Fibroblast of the aortic adventitia (primary cell): ENCODE data around the gene USP15. TPM values are rescaled to one million over a fixed set of nuclear protein-coding genes. Genes with fewer than 3 reads are reported as not detected.
A peak's percentile ranks its signal among the peaks of the same experiment; 100 is the strongest.
"Not testable (repeated sequence)": the region's sequence is repeated elsewhere in the genome, so short reads cannot be mapped to it uniquely, and the experiment has no call there.

Experiments used
- DNase-seq: peaks from one replicate; pipeline ENCODE4 v3.0.0-alpha.2; 2010; ENCODE audit warnings: low read depth
- H3K4me3 ChIP-seq: 2 replicates; pipeline ENCODE4 v1.5.1; 2011; ENCODE audit warnings: low read depth, mild to moderate bottlenecking, control low read depth, low read length, moderate library complexity
- total RNA-seq: library from RNA; depleted of rRNA; stranded (reverse); fragments of >200 nt; gene quantifications from 2 replicates; pipeline ENCODE4 v1.2.3, GENCODE V29; 2012; ENCODE audit warnings: low replicate concordance
- TF ChIP-seq, protein P1 (sequence below): IDR thresholded peaks from 2 replicates; pipeline ENCODE4 v1.5.1; 2011; ENCODE audit warnings: mild to moderate bottlenecking, low read length, control low read depth, inconsistent platforms; ENCODE audit not compliant: insufficient read depth

Gene USP15
- total RNA-seq, 1 donor: 65.7 TPM

DNA sequence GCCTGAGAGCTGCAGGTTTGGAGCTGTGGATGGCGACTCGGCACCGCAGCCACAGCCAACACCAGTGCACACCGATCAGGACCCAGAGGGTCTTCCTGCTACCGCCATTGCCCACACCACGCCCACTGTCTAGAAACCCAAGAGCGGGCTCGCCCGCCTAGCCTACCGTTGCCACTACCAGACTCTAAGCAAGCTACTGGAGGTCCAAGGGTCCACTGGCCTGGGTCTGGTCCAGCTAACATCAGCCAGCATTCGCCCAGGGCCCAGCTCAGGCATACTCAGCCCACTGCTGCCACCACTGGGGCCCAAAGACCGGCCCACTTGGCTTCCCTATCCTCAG lies 175.9 kb downstream of the USP15 start:
- TF ChIP-seq, protein P1, sequence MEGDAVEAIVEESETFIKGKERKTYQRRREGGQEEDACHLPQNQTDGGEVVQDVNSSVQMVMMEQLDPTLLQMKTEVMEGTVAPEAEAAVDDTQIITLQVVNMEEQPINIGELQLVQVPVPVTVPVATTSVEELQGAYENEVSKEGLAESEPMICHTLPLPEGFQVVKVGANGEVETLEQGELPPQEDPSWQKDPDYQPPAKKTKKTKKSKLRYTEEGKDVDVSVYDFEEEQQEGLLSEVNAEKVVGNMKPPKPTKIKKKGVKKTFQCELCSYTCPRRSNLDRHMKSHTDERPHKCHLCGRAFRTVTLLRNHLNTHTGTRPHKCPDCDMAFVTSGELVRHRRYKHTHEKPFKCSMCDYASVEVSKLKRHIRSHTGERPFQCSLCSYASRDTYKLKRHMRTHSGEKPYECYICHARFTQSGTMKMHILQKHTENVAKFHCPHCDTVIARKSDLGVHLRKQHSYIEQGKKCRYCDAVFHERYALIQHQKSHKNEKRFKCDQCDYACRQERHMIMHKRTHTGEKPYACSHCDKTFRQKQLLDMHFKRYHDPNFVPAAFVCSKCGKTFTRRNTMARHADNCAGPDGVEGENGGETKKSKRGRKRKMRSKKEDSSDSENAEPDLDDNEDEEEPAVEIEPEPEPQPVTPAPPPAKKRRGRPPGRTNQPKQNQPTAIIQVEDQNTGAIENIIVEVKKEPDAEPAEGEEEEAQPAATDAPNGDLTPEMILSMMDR: no peak
- H3K4me3 ChIP-seq: no peak overlapping the region
- DNase-seq: no peak

DNA sequence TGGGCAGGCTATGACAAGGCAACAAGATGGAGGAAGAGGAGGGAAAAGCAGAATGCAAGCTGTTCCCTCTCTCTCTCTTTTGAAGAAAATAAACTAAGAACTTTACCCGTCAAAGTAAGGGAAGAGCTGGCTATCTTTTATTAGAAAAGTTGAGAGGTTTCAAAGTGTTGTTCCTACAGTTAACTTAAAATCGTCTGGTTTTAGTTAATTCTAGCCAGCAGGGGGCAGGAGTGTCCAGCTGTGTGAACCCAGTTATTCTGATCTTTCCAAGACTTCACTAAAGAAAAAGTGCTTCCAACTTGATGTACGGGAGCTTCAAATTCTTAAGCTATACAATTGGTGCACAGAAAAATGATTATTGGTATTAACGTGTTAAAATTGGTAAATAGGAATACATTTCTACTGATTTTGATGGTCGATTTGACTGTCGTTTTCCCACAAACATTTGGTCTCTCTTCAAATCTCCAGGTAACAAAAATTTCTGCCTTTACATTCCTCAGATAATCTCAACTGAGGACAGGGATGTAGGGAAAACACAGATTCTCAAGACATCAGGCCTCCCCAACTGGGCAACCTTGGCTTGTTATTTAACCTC lies 178.0 kb downstream of the USP15 start:
- H3K4me3 ChIP-seq: no peak overlapping the region
- TF ChIP-seq, protein P1: peak; percentile 62
- DNase-seq: peak; percentile 76

DNA sequence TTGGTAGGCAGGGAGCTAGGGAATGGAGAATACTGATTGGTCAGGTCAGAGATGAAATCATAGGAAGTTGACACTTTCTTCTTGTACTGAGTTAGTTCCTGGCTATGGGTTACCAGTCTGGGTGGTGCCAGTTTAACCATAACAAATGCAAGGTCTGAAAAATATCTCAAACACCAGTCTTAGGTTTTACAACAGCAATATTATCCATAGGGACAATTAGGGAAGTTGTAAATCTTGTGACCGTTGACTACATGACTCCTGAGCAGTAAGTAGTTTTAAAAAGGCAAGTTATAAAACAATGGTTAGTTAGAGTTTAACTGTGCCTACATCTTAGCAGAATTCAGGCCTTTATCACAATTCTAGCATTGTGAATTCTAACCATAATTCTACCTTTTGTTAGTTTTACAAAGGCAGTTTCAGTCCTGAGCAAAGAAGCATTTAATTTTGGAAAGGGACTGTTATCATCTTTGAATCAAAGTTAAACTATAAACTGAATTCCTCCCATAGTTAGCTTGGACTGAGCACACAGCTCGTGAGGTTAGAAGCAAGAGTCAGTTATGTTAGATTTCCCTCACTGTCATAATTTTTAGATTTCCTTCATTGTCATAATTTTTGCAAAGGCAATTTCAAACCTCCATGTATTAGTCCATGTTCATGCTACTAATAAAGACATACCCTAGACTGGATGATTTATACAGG lies 186.7 kb downstream of the USP15 start:
- H3K4me3 ChIP-seq: no peak overlapping the region
- TF ChIP-seq, protein P1: no peak
- DNase-seq: no peak

DNA sequence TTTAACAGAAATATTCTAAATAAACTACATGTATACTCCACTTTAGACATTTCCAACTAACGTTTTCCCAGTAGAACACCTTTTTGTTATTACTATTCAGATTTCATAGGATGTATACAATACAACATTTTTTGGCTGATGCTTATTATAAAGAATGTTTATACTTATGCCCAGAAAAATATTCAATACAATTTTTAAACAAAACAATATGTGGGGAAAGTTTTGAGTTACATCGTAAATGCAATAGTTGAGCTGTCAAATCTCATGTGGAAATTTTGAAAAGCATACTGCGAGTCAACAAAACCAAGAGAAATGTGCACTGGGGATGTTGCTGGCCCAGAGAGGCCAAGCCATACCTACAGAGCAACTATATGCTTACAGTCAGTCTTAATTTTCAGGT lies 188.2 kb downstream of the USP15 start:
- no peak for DNase-seq
- TF ChIP-seq, protein P1: no peak
- H3K4me3 ChIP-seq: no peak overlapping the region

DNA sequence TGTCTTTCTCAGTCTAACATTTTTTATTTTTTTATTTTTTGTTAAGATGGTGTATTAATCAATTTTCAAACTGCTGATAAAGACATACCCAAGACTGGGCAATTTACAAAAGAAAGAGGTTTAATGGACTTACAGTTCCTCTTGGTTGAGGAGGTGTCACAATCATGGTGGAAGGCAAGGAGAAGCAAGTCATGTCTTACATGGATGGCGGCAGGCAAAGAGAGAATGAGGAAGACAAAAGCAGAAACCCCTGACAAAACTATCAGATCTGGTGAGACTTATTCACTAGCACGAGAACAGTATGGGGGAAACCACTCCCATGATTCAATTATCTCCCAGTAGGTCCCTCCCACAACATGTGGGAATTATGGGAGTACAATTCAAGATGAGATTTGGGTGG lies 195.2 kb downstream of the USP15 start:
- not testable (repeated sequence) for DNase-seq, H3K4me3 ChIP-seq

DNA sequence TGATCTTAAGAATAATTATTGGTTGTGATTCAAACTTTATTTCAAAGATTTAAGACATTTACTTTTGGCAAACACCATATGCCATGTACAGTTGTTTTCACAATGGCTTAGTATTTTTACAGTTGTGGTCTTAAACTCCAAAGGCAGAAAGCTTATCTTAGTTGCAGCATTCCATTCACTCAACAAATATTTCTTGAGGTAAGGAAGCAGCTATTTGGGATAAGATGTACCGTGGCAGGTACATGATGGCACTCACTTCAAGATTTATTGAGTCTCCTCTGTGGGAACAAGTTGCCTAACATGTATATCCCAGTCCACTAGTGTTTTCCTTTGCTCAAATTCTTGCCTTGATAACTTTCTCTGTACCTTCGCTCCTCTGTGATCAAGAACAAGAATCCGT lies 198.4 kb downstream of the USP15 start:
- DNase-seq: no peak
- TF ChIP-seq, protein P1: no peak

DNA sequence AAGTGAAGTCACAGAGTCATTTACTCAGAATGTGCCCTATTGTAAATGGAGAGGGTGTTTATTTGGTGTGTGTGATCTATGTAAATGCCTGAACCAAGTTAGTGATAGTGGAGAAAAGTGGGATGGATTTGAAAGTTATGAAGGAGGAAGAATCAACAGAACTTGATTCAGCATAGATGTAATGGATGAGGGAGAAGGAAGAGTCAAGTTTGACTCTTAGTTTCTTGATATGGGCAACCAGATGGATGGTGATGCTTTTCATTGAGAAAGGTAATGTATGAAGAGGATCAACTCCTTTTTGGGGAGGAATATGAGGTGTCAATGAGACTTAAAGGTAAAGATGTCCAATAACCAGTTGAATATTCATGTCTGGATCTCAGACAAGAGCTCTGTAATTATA lies 199.8 kb downstream of the USP15 start:
- no peak for DNase-seq
- no peak overlapping the region for H3K4me3 ChIP-seq
- TF ChIP-seq, protein P1: no peak

More for the DNA sequence above, 198.4 kb downstream of the USP15 start:
- no peak overlapping the region for H3K4me3 ChIP-seq

DNA sequence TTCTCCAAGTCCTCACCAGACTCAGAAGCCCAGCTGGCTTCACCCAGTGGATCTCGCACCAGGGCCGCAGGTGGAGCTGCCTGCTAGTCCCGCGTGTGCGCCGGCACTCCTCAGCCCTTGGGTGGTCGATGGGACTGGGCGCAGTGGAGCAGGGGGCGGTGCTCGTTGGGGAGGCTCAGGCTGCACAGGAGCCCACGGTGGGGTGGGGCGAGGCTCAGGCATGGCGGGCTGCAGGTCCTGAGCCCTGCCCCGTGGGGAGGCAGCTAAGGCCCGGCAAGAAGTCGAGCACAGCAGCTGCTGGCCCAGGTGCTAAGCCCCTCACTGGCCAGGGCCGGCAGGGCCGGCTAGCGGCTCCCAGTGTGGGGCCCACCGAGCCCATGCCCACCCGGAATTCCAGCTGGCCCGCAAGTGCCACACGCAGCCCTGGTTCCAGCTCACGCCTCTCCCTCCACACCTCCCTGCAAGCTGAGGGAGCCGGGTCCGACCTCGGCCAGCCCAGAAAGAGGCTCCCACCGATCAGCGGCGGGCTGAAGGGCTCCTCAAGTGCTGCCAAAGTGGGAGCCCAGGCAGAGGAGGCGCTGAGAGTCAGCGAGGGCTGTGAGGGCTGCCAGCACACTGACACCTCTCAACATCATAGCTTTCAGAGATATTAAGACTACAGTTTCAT lies 201.1 kb downstream of the USP15 start:
- not testable (repeated sequence) for DNase-seq, H3K4me3 ChIP-seq

DNA sequence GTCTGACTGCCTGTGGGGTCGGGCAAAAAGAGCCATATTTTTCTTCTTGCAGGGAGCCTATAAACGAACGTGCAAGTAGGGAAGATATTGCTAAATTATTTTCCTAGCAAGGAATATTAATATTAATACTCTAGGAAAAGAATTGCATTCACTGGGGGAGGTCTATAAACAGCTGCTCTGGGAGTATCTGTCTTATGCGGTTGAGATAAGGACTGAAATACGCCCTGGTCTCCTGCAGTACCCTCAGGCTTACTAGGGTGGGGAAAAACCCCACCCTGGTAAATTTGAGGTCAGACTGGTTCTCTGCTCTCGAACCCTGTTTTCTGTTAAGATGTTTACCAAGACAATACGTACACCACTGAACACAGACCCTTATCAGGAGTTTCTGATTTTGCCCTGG lies 203.0 kb downstream of the USP15 start:
- H3K4me3 ChIP-seq, DNase-seq: not testable (repeated sequence)
